ENCODE measurements around the gene COL25A1. TPM values are rescaled to one million over a fixed set of nuclear protein-coding genes. Genes with fewer than 3 reads are reported as not detected.

Gene COL25A1
- total and polyA plus RNA-seq, 4 donors = 0.61 to 4.4 (median 2.1) TPM

GRCh38 chr4:108906866-108907367 lies 395.5 kb downstream of the COL25A1 start:
- Histone ChIP-seq H3K9me3 (ENCODE audit: control insufficient read depth in 4 of 4, low read length in 3 of 4) (no peaks in the 10 kb centered on the region), H3K9ac (ENCODE audit: low read depth in 1 of 2, low read length in 2 of 2) (no peak overlapping the region), H3K36me3 (ENCODE audit: control insufficient read depth in 4 of 4, insufficient read depth in 3 of 4, low read depth in 1 of 4, low read length in 3 of 4) (no peaks in the 10 kb centered on the region), H3K4me3 (ENCODE audit: low read depth in 1 of 3, low read length in 3 of 3) (no peak overlapping the region), H3K4me1 (ENCODE audit: control insufficient read depth in 4 of 4, insufficient read depth in 4 of 4, low read length in 3 of 4) (no peaks in the 10 kb centered on the region), H3K27me3 (ENCODE audit: control insufficient read depth in 4 of 4, insufficient read depth in 4 of 4, low read length in 3 of 4) (peaks cover 0 to 4% (median 0%) of the 10 kb centered on the region in 4 donors), H3K27ac (ENCODE audit: low read depth in 1 of 2, low read length in 2 of 2) (no peak overlapping the region)
- 81% methylated on average over 8 of the region's 8 CpGs for WGBS
- no peak for TF ChIP-seq HNF4G (IDR thresholded peaks at IDR 0.05)
- TF ChIP-seq REST (IDR thresholded peaks at IDR 0.05) = no peak
- TF ChIP-seq, protein P1, sequence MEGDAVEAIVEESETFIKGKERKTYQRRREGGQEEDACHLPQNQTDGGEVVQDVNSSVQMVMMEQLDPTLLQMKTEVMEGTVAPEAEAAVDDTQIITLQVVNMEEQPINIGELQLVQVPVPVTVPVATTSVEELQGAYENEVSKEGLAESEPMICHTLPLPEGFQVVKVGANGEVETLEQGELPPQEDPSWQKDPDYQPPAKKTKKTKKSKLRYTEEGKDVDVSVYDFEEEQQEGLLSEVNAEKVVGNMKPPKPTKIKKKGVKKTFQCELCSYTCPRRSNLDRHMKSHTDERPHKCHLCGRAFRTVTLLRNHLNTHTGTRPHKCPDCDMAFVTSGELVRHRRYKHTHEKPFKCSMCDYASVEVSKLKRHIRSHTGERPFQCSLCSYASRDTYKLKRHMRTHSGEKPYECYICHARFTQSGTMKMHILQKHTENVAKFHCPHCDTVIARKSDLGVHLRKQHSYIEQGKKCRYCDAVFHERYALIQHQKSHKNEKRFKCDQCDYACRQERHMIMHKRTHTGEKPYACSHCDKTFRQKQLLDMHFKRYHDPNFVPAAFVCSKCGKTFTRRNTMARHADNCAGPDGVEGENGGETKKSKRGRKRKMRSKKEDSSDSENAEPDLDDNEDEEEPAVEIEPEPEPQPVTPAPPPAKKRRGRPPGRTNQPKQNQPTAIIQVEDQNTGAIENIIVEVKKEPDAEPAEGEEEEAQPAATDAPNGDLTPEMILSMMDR (IDR thresholded peaks at IDR 0.05; ENCODE audit: low read depth, low read length, missing input control) = no peak
- no peak for TF ChIP-seq SP1 (IDR thresholded peaks at IDR 0.05)
- TF ChIP-seq, protein P2, sequence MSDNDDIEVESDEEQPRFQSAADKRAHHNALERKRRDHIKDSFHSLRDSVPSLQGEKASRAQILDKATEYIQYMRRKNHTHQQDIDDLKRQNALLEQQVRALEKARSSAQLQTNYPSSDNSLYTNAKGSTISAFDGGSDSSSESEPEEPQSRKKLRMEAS (IDR thresholded peaks at IDR 0.05) = no peak
- no peak for TF ChIP-seq RAD21 (IDR thresholded peaks at IDR 0.05)
- no peak for TF ChIP-seq HNF4A (conservative IDR thresholded peaks at IDR 0.05)
- no peak for TF ChIP-seq ATF3 (IDR thresholded peaks at IDR 0.05)
- no peak for TF ChIP-seq RXRA (IDR thresholded peaks at IDR 0.05)
- TF ChIP-seq FOXA2 (IDR thresholded peaks at IDR 0.05) = no peak
- no peak for DNase-seq (ENCODE audit: low spot score)

DNA sequence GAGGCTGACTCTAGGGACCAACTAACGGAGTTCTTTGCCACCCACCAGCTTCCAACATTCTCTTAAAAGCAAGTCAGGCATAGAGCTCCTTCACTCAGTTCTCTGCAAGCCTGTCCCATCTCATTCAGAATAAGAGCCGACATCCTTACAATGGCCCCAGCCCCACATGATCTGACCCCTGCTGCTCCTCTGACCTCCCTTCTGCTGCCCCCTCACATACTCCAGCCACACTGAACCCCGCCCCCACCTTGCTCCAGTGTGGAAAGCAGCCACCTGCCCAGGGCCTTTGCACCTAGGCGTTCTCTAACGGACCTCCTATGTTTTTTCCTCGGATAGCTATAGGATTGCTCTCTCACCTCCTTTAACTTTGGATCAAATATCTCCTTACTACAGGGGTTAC lies 396.5 kb downstream of the COL25A1 start:
- no peak for DNase-seq (ENCODE audit: low spot score)
- Histone ChIP-seq H3K9me3 (ENCODE audit: control insufficient read depth in 4 of 4, low read length in 3 of 4) (no peaks in the 10 kb centered on the region), H3K4me1 (ENCODE audit: control insufficient read depth in 4 of 4, insufficient read depth in 4 of 4, low read length in 3 of 4) (no peaks in the 10 kb centered on the region), H3K36me3 (ENCODE audit: control insufficient read depth in 4 of 4, insufficient read depth in 3 of 4, low read depth in 1 of 4, low read length in 3 of 4) (no peaks in the 10 kb centered on the region), H3K4me3 (ENCODE audit: low read depth in 1 of 3, low read length in 3 of 3) (no peak overlapping the region), H3K27me3 (ENCODE audit: control insufficient read depth in 4 of 4, insufficient read depth in 4 of 4, low read length in 3 of 4) (peaks cover 0 to 4% (median 0%) of the 10 kb centered on the region in 4 donors), H3K9ac (ENCODE audit: low read depth in 1 of 2, low read length in 2 of 2) (no peak overlapping the region), H3K27ac (ENCODE audit: low read depth in 1 of 2, low read length in 2 of 2) (no peak overlapping the region)
- no peak for TF ChIP-seq ATF3 (IDR thresholded peaks at IDR 0.05)
- TF ChIP-seq EGR1 (IDR thresholded peaks at IDR 0.05; ENCODE audit: low read depth in 2 of 2) = no peak
- no peak for TF ChIP-seq RAD21 (IDR thresholded peaks at IDR 0.05)
- no peak for TF ChIP-seq YY1 (IDR thresholded peaks at IDR 0.05)
- 75% methylated on average over 6 of the region's 6 CpGs for WGBS
